HepG2 (cell line): ENCODE data around the gene SPTSSA. TPM values are rescaled to one million over a fixed set of nuclear protein-coding genes. Genes with fewer than 3 reads are reported as not detected.

Experiments
- EEA1 ChIP-seq: sonication (generic); formaldehyde crosslinking; IDR thresholded peaks from 2 replicates; pipeline ENCODE4 v1.5.1; 2020; ENCODE audit warnings: mild to moderate bottlenecking, missing genetic modification reagents, borderline replicate concordance
- FOXA1 ChIP-seq, 2 experiments: fragments of 450-650 bp in 1 of 2; sonication (generic) in 1 of 2; formaldehyde crosslinking in 1 of 2; IDR thresholded peaks; 2 replicates each; pipeline versions ENCODE4 v1.4.0 to v1.6.1; 2016 to 2020; ENCODE audit warnings: missing genetic modification reagents in 1 of 2
- FOXJ3 ChIP-seq: sonication (generic); formaldehyde crosslinking; IDR thresholded peaks from 2 replicates; pipeline ENCODE4 v1.4.0; 2020; ENCODE audit warnings: missing genetic modification reagents, mild to moderate bottlenecking, borderline replicate concordance
- GABPB1 ChIP-seq: IDR thresholded peaks from 2 replicates; pipeline ENCODE4 v1.6.1; 2016; ENCODE audit warnings: mild to moderate bottlenecking, missing genetic modification reagents, moderate library complexity, missing compliant biosample characterization
- ISL2 ChIP-seq: sonication (generic); formaldehyde crosslinking; IDR thresholded peaks from 2 replicates; pipeline ENCODE4 v1.5.0; 2020; ENCODE audit warnings: missing genetic modification reagents
- JUNB ChIP-seq: sonication (generic); formaldehyde crosslinking; IDR thresholded peaks from 2 replicates; pipeline ENCODE4 v1.8.0; 2022; ENCODE audit warnings: missing genetic modification reagents, mild to moderate bottlenecking, borderline replicate concordance
- SAFB2 ChIP-seq: sonication (generic); formaldehyde crosslinking; IDR thresholded peaks from 2 replicates; pipeline ENCODE4 v1.5.1; 2020; ENCODE audit warnings: missing genetic modification reagents, low read depth, mild to moderate bottlenecking, borderline replicate concordance
- SMYD3 ChIP-seq: sonication (generic); formaldehyde crosslinking; IDR thresholded peaks from 2 replicates; pipeline ENCODE4 v1.8.1; 2023; ENCODE audit warnings: mild to moderate bottlenecking, missing genetic modification reagents
- U2AF2 ChIP-seq: fragments of 200-400 bp; formaldehyde crosslinking; IDR thresholded peaks from 2 replicates; pipeline ENCODE4 v1.6.1; 2017; ENCODE audit warnings: low read depth, mild to moderate bottlenecking, low read length
- ZKSCAN1 ChIP-seq: fragments of 150-350 bp; IDR thresholded peaks from 2 replicates; pipeline ENCODE4 v1.6.1; 2014; ENCODE audit warnings: low read length
- ZNF616 ChIP-seq: sonication (generic); formaldehyde crosslinking; IDR thresholded peaks from 2 replicates; pipeline ENCODE4 v1.5.0; 2020; ENCODE audit warnings: low read depth, mild to moderate bottlenecking, missing genetic modification reagents
- ZNF766 ChIP-seq: sonication (generic); formaldehyde crosslinking; IDR thresholded peaks from 2 replicates; pipeline ENCODE4 v1.5.0; 2020; ENCODE audit warnings: missing genetic modification reagents, borderline replicate concordance
- ZSCAN29 ChIP-seq: sonication (generic); formaldehyde crosslinking; conservative IDR thresholded peaks from 2 replicates; pipeline ENCODE4 v1.4.0; 2020; ENCODE audit warnings: mild to moderate bottlenecking, missing genetic modification reagents
- polyA plus RNA-seq, 8 experiments: library from polyadenylated mRNA; depleted of rRNA in 3 of 8; stranded (reverse) in 7 of 8; unstranded in 1 of 8; fragments of >200 nt; fragmentation: Illumina TruSeq in 4 of 8; extraction: Trizol in 4 of 8; gene quantifications; 2 replicates each; pipeline versions ENCODE4 v1.2.1 to v1.2.3, GENCODE V29; 2011 to 2016; ENCODE audit warnings: low read depth in 4 of 8, missing spikeins in 1 of 8, mixed read lengths in 1 of 8; ENCODE audit not compliant: insufficient read depth in 1 of 8
- total RNA-seq, 5 experiments: library from RNA; depleted of rRNA; stranded (reverse); fragments of >200 nt; fragmentation: Illumina TruSeq; extraction: Trizol; gene quantifications; 2 replicates each; pipeline ENCODE4 v1.2.3, GENCODE V29; 2016; ENCODE audit warnings: low read depth in 1 of 5
- TF ChIP-seq, protein P1 (sequence below): sonication (generic); formaldehyde crosslinking; IDR thresholded peaks from 2 replicates; pipeline ENCODE4 v1.4.0; 2020; ENCODE audit warnings: missing genetic modification reagents, borderline replicate concordance
- TF ChIP-seq, protein P2 (sequence below): sonication (generic); IDR thresholded peaks from 2 replicates; pipeline ENCODE4 v1.6.1; 2016; ENCODE audit warnings: low read depth, borderline replicate concordance
- TF ChIP-seq, protein P3 (sequence below): sonication (generic); formaldehyde crosslinking; IDR thresholded peaks from 2 replicates; pipeline ENCODE4 v1.4.0; 2020; ENCODE audit warnings: missing genetic modification reagents
- TF ChIP-seq, protein P4 (sequence below): sonication (generic); formaldehyde crosslinking; IDR thresholded peaks from 2 replicates; pipeline ENCODE4 v1.5.1; 2020; ENCODE audit warnings: mild to moderate bottlenecking, missing genetic modification reagents, borderline replicate concordance
- TF ChIP-seq, protein P5 (sequence below): fragments of 450-650 bp; IDR thresholded peaks from 2 replicates; pipeline ENCODE4 v1.6.1; 2017

Gene SPTSSA
- total and polyA plus RNA-seq, 2 of the 13 experiments (the other 11 are each of a cell fraction or from before 2014, with no cell fraction given): 19.1 to 86.1 TPM

DNA sequence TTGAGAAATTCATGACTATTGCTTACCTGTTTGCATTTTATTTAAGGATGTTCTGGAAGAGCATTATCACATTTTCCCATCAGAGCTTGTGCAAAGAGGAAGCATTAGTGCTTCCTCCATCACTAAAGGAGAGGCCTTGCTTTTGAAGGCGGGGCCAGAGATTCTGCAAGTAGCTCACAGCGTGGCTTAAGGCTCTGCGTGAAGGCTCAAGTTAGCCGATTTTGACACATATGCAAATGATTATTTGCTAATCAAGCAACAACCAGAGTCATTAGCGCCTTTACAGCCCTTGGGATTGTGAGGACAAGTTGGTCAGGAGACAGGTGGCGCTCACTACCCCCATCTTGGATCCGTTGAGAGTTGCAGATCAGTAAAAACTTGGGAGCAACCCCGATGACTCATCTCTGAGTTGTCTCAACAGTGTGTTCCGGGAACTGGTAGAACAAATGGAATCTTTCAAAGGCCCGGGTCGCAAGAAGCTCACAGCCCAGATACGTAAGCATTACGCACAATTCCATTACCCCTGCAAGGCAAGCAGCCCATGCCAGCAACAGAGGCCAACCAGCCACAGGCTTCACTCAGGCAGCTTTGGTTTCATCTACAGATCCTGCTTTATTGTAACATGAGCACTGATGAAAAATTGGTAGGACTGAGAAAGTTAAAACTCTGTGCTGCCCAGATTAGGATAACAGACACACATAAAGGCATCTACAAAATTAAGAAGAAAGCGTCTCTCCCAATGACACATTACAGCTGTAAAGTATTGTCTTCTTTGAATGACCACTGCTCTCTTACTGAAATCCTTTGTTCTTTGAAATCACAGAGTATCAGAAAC lies 34.9 kb upstream of the SPTSSA start (continued):
- TF ChIP-seq ZKSCAN1 (0 out of 2 replicates have a peak, but pooled peaks have one; percentile 4), JUNB (CRISPR knock-in tag) (peak; percentile 95), GABPB1 (CRISPR knock-in tag) (peak; percentile 54; the same call in 1 of the 2 replicates), ISL2 (peak; percentile 55; the same call in 1 of the 2 replicates), SMYD3 (CRISPR knock-in tag) (0 out of 2 replicates have a peak, but pooled peaks have one; percentile 1), FOXA1 (IDR thresholded peaks at IDR 0.05) (no peak), FOXA1 (CRISPR knock-in tag; IDR thresholded peaks at IDR 0.05) (peak; percentile 55), SAFB2 (CRISPR knock-in tag) (no peak), ZSCAN29 (CRISPR knock-in tag) (no peak; the same call in 1 of the 2 replicates), FOXJ3 (no peak), U2AF2 (no peak), ZNF616 (no peak), EEA1 (CRISPR knock-in tag) (peak; percentile 85; the same call in 1 of the 2 replicates), ZNF766 (CRISPR knock-in tag) (peak; percentile 84; the same call in 1 of the 2 replicates)
- TF ChIP-seq, protein P1, sequence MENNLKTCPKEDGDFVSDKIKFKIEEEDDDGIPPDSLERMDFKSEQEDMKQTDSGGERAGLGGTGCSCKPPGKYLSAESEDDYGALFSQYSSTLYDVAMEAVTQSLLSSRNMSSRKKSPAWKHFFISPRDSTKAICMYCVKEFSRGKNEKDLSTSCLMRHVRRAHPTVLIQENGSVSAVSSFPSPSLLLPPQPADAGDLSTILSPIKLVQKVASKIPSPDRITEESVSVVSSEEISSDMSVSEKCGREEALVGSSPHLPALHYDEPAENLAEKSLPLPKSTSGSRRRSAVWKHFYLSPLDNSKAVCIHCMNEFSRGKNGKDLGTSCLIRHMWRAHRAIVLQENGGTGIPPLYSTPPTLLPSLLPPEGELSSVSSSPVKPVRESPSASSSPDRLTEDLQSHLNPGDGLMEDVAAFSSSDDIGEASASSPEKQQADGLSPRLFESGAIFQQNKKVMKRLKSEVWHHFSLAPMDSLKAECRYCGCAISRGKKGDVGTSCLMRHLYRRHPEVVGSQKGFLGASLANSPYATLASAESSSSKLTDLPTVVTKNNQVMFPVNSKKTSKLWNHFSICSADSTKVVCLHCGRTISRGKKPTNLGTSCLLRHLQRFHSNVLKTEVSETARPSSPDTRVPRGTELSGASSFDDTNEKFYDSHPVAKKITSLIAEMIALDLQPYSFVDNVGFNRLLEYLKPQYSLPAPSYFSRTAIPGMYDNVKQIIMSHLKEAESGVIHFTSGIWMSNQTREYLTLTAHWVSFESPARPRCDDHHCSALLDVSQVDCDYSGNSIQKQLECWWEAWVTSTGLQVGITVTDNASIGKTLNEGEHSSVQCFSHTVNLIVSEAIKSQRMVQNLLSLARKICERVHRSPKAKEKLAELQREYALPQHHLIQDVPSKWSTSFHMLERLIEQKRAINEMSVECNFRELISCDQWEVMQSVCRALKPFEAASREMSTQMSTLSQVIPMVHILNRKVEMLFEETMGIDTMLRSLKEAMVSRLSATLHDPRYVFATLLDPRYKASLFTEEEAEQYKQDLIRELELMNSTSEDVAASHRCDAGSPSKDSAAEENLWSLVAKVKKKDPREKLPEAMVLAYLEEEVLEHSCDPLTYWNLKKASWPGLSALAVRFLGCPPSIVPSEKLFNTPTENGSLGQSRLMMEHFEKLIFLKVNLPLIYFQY (CRISPR knock-in tag): no peak
- TF ChIP-seq, protein P2, sequence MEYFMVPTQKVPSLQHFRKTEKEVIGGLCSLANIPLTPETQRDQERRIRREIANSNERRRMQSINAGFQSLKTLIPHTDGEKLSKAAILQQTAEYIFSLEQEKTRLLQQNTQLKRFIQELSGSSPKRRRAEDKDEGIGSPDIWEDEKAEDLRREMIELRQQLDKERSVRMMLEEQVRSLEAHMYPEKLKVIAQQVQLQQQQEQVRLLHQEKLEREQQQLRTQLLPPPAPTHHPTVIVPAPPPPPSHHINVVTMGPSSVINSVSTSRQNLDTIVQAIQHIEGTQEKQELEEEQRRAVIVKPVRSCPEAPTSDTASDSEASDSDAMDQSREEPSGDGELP: no peak
- TF ChIP-seq, protein P3, sequence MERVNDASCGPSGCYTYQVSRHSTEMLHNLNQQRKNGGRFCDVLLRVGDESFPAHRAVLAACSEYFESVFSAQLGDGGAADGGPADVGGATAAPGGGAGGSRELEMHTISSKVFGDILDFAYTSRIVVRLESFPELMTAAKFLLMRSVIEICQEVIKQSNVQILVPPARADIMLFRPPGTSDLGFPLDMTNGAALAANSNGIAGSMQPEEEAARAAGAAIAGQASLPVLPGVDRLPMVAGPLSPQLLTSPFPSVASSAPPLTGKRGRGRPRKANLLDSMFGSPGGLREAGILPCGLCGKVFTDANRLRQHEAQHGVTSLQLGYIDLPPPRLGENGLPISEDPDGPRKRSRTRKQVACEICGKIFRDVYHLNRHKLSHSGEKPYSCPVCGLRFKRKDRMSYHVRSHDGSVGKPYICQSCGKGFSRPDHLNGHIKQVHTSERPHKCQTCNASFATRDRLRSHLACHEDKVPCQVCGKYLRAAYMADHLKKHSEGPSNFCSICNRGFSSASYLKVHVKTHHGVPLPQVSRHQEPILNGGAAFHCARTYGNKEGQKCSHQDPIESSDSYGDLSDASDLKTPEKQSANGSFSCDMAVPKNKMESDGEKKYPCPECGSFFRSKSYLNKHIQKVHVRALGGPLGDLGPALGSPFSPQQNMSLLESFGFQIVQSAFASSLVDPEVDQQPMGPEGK (CRISPR knock-in tag): 0 out of 2 replicates have a peak, but pooled peaks have one; percentile 15
- TF ChIP-seq, protein P4, sequence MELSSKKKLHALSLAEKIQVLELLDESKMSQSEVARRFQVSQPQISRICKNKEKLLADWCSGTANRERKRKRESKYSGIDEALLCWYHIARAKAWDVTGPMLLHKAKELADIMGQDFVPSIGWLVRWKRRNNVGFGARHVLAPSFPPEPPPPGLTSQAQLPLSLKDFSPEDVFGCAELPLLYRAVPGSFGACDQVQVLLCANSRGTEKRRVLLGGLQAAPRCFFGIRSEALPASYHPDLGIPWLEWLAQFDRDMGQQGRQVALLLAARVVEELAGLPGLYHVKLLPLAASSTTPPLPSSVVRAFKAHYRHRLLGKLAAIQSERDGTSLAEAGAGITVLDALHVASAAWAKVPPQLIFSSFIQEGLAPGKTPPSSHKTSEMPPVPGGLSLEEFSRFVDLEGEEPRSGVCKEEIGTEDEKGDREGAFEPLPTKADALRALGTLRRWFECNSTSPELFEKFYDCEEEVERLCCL: no peak
- TF ChIP-seq, protein P5, sequence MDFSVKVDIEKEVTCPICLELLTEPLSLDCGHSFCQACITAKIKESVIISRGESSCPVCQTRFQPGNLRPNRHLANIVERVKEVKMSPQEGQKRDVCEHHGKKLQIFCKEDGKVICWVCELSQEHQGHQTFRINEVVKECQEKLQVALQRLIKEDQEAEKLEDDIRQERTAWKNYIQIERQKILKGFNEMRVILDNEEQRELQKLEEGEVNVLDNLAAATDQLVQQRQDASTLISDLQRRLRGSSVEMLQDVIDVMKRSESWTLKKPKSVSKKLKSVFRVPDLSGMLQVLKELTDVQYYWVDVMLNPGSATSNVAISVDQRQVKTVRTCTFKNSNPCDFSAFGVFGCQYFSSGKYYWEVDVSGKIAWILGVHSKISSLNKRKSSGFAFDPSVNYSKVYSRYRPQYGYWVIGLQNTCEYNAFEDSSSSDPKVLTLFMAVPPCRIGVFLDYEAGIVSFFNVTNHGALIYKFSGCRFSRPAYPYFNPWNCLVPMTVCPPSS: no peak
